ENCODE measurements around the gene KASH5.

- TF ChIP-seq CTCF (IDR thresholded peaks at IDR 0.05) (no peak), POLR2A (IDR thresholded peaks at IDR 0.05) (no peak)
Measured at GRCh38 chr19:49408816-49409440, 20.9 kb downstream of the KASH5 start.

Data from testis (tissue), 2 donors.